GM23338 (cell line): ENCODE measurements around the gene ANKRD40CL.

ENCODE experiments used
- CREB1 ChIP-seq: fragments of 250-450 bp; sonication (Bioruptor Pico); IDR thresholded peaks from 2 replicates; pipeline ENCODE4 v1.5.0; 2020; ENCODE audit warnings: low read depth, mild to moderate bottlenecking, moderate library complexity
- CTCF ChIP-seq, 2 experiments: fragments of 200-600 bp in 1 of 2; sonication (generic) in 1 of 2; conservative IDR thresholded peaks; 2 replicates each; pipeline versions ENCODE4 v1.5.1 to v1.6.1; 2016 to 2017; ENCODE audit warnings: antibody characterized with exemption in 2 of 2, low read depth in 2 of 2, mild to moderate bottlenecking in 2 of 2, moderate library complexity in 1 of 2
- EZH2 ChIP-seq: fragments of 200-600 bp; sonication (generic); IDR thresholded peaks from one replicate; pipeline ENCODE4 v1.8.0; 2017; ENCODE audit warnings: antibody characterized with exemption, mild to moderate bottlenecking, low read depth; ENCODE audit not compliant: unreplicated experiment
- EZH2phosphoT487 ChIP-seq: fragments of 200-600 bp; sonication (generic); IDR thresholded peaks from one replicate; pipeline ENCODE4 v1.8.1; 2018; ENCODE audit warnings: antibody characterized with exemption; ENCODE audit not compliant: unreplicated experiment
- JUNB ChIP-seq: IDR thresholded peaks from one replicate; pipeline ENCODE4 v1.6.1; 2016; ENCODE audit warnings: antibody characterized with exemption; ENCODE audit not compliant: unreplicated experiment
- NANOG ChIP-seq: IDR thresholded peaks from 2 replicates; pipeline ENCODE4 v1.6.1; 2016; ENCODE audit warnings: antibody characterized with exemption, borderline replicate concordance
- POLR2AphosphoS5 ChIP-seq: IDR thresholded peaks from 2 replicates; pipeline ENCODE4 v1.6.1; 2016; ENCODE audit warnings: antibody characterized with exemption, low read depth
- REST ChIP-seq: IDR thresholded peaks from one replicate; pipeline ENCODE4 v1.6.1; 2018; ENCODE audit warnings: antibody characterized with exemption; ENCODE audit not compliant: unreplicated experiment
- ZNF331 ChIP-seq: fragments of 250-450 bp; sonication (Bioruptor Pico); IDR thresholded peaks from 2 replicates; pipeline ENCODE4 v1.5.0; 2020; ENCODE audit warnings: low read depth, mild to moderate bottlenecking, moderate library complexity
- TF ChIP-seq, protein P1 (sequence below): IDR thresholded peaks from 2 replicates; pipeline ENCODE4 v1.6.1; 2016; ENCODE audit warnings: antibody characterized with exemption
- TF ChIP-seq, protein P2 (sequence below): fragments of 250-450 bp; sonication (Bioruptor Pico); IDR thresholded peaks from 2 replicates; pipeline ENCODE4 v1.5.0; 2020; ENCODE audit warnings: mild to moderate bottlenecking, moderate library complexity

GRCh38 chr17:50739098-50739497, 28.2 kb downstream of the ANKRD40CL start:
- no peak for TF ChIP-seq CTCF (conservative IDR thresholded peaks at IDR 0.05; ENCODE audit: low read depth in 2 of 2)
- TF ChIP-seq POLR2AphosphoS5 = no peak
- no peak for TF ChIP-seq EZH2
- no peak for TF ChIP-seq JUNB
- no peak for TF ChIP-seq EZH2phosphoT487
- TF ChIP-seq REST = no peak
- TF ChIP-seq, protein P1, sequence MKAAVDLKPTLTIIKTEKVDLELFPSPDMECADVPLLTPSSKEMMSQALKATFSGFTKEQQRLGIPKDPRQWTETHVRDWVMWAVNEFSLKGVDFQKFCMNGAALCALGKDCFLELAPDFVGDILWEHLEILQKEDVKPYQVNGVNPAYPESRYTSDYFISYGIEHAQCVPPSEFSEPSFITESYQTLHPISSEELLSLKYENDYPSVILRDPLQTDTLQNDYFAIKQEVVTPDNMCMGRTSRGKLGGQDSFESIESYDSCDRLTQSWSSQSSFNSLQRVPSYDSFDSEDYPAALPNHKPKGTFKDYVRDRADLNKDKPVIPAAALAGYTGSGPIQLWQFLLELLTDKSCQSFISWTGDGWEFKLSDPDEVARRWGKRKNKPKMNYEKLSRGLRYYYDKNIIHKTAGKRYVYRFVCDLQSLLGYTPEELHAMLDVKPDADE = no peak
- TF ChIP-seq ZNF331 (CRISPR knock-in tag) = no peak
- TF ChIP-seq CREB1 = no peak
- TF ChIP-seq NANOG = no peak
- TF ChIP-seq, protein P2, sequence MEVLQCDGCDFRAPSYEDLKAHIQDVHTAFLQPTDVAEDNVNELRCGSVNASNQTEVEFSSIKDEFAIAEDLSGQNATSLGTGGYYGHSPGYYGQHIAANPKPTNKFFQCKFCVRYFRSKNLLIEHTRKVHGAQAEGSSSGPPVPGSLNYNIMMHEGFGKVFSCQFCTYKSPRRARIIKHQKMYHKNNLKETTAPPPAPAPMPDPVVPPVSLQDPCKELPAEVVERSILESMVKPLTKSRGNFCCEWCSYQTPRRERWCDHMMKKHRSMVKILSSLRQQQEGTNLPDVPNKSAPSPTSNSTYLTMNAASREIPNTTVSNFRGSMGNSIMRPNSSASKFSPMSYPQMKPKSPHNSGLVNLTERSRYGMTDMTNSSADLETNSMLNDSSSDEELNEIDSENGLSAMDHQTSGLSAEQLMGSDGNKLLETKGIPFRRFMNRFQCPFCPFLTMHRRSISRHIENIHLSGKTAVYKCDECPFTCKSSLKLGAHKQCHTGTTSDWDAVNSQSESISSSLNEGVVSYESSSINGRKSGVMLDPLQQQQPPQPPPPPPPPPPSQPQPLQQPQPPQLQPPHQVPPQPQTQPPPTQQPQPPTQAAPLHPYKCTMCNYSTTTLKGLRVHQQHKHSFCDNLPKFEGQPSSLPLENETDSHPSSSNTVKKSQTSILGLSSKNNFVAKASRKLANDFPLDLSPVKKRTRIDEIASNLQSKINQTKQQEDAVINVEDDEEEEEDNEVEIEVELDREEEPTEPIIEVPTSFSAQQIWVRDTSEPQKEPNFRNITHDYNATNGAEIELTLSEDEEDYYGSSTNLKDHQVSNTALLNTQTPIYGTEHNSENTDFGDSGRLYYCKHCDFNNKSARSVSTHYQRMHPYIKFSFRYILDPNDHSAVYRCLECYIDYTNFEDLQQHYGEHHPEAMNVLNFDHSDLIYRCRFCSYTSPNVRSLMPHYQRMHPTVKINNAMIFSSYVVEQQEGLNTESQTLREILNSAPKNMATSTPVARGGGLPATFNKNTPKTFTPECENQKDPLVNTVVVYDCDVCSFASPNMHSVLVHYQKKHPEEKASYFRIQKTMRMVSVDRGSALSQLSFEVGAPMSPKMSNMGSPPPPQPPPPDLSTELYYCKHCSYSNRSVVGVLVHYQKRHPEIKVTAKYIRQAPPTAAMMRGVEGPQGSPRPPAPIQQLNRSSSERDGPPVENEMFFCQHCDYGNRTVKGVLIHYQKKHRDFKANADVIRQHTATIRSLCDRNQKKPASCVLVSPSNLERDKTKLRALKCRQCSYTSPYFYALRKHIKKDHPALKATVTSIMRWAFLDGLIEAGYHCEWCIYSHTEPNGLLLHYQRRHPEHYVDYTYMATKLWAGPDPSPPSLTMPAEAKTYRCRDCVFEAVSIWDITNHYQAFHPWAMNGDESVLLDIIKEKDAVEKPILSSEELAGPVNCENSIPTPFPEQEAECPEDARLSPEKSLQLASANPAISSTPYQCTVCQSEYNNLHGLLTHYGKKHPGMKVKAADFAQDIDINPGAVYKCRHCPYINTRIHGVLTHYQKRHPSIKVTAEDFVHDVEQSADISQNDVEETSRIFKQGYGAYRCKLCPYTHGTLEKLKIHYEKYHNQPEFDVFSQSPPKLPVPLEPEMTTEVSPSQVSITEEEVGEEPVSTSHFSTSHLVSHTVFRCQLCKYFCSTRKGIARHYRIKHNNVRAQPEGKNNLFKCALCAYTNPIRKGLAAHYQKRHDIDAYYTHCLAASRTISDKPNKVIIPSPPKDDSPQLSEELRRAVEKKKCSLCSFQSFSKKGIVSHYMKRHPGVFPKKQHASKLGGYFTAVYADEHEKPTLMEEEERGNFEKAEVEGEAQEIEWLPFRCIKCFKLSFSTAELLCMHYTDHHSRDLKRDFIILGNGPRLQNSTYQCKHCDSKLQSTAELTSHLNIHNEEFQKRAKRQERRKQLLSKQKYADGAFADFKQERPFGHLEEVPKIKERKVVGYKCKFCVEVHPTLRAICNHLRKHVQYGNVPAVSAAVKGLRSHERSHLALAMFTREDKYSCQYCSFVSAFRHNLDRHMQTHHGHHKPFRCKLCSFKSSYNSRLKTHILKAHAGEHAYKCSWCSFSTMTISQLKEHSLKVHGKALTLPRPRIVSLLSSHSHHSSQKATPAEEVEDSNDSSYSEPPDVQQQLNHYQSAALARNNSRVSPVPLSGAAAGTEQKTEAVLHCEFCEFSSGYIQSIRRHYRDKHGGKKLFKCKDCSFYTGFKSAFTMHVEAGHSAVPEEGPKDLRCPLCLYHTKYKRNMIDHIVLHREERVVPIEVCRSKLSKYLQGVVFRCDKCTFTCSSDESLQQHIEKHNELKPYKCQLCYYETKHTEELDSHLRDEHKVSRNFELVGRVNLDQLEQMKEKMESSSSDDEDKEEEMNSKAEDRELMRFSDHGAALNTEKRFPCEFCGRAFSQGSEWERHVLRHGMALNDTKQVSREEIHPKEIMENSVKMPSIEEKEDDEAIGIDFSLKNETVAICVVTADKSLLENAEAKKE = no peak
